Lung (tissue), 12 donors: ENCODE measurements around the gene GGN. TPM values are rescaled to one million over a fixed set of nuclear protein-coding genes. Genes with fewer than 3 reads are reported as not detected.
A peak's percentile ranks its signal among the peaks of the same experiment; 100 is the strongest.

Source experiments
- ATAC-seq: fragments of 200-7000 bp; cut with Tn5 transposase; one replicate; pipeline ENCODE4 v1.9.1; 2020; ENCODE audit warnings: moderate number of reproducible peaks; ENCODE audit not compliant: insufficient read depth, low FRiP score
- DNase-seq, 3 donors: peaks; one replicate each; pipeline ENCODE4 v3.0.0-alpha.2; 2013 to 2017
- H3K27ac ChIP-seq, 2 donors: one replicate each; pipeline ENCODE4 v1.5.1; 2013; ENCODE audit warnings: mild to moderate bottlenecking in 2 of 2, moderate library complexity in 2 of 2, control low read depth in 1 of 2, inconsistent platforms in 1 of 2, low read depth in 1 of 2, low read length in 1 of 2
- H3K27me3 ChIP-seq, 3 donors: one replicate each; pipeline ENCODE4 v1.5.1; 2013; ENCODE audit warnings: low read length in 2 of 3; ENCODE audit not compliant: control insufficient read depth in 3 of 3, insufficient read depth in 3 of 3
- H3K36me3 ChIP-seq, 4 donors: one replicate each; pipeline ENCODE4 v1.5.1; 2013; ENCODE audit warnings: low read length in 4 of 4, mild to moderate bottlenecking in 1 of 4, moderate library complexity in 1 of 4; ENCODE audit not compliant: control insufficient read depth in 4 of 4, insufficient read depth in 4 of 4
- H3K4me1 ChIP-seq, 5 donors: one replicate each; pipeline ENCODE4 v1.5.1; 2013; ENCODE audit warnings: low read length in 5 of 5, mild to moderate bottlenecking in 2 of 5, moderate library complexity in 1 of 5; ENCODE audit not compliant: control insufficient read depth in 5 of 5, insufficient read depth in 5 of 5
- H3K4me3 ChIP-seq: one replicate; pipeline ENCODE4 v1.5.1; 2013; ENCODE audit warnings: mild to moderate bottlenecking, control low read depth, moderate library complexity
- H3K9ac ChIP-seq, 2 donors: one replicate each; pipeline ENCODE4 v1.5.1; 2013; ENCODE audit warnings: low read length in 2 of 2, control low read depth in 1 of 2; ENCODE audit not compliant: insufficient read depth in 1 of 2
- H3K9me3 ChIP-seq, 4 donors: one replicate each; pipeline ENCODE4 v1.5.1; 2013; ENCODE audit warnings: low read length in 3 of 4, mild to moderate bottlenecking in 1 of 4, moderate library complexity in 1 of 4; ENCODE audit not compliant: control insufficient read depth in 4 of 4, insufficient read depth in 3 of 4
- WGBS, 2 donors: extraction: QIAGEN DNeasy Blood & Tissue Kit; methylation state at CpG; one replicate each; pipeline ENCODE4 v1.1.7; 2013; 5-methylcytosine and 5-hydroxymethylcytosine counted together
- polyA plus RNA-seq, 2 donors: library from polyadenylated mRNA; stranded (reverse); fragments of 200-250 nt; gene quantifications; one replicate each; pipeline ENCODE4 v1.2.1, GENCODE V29; 2013
- total RNA-seq, 2 donors: library from RNA; depleted of rRNA in 1 of 2; stranded (reverse); fragments of >200 nt in 1 of 2; gene quantifications; one replicate each; pipeline ENCODE4 v1.2.1, GENCODE V29; 2014 to 2021
- TF ChIP-seq, protein P1 (sequence below): IDR thresholded peaks from 2 replicates; pipeline ENCODE4 v1.5.1; 2012; ENCODE audit warnings: mild to moderate bottlenecking; ENCODE audit errors: control extremely low read depth, extremely low read depth
- donor health status: control.
- donor health status: control.
- donor health status: Bipolar disorder and iron deficiency.
- donor health status: healthy.
- donor health status: DM: yes; HTN: yes; CAD: no.

The GGN gene
- total and polyA plus RNA-seq, 4 donors, result 0.17 to 0.61 (median 0.38) TPM

GRCh38 chr19:38337360-38337653 lies 50.5 kb downstream of the GGN start:
- DNase-seq (no peak), ATAC-seq (no peak)
- TF ChIP-seq, protein P1, sequence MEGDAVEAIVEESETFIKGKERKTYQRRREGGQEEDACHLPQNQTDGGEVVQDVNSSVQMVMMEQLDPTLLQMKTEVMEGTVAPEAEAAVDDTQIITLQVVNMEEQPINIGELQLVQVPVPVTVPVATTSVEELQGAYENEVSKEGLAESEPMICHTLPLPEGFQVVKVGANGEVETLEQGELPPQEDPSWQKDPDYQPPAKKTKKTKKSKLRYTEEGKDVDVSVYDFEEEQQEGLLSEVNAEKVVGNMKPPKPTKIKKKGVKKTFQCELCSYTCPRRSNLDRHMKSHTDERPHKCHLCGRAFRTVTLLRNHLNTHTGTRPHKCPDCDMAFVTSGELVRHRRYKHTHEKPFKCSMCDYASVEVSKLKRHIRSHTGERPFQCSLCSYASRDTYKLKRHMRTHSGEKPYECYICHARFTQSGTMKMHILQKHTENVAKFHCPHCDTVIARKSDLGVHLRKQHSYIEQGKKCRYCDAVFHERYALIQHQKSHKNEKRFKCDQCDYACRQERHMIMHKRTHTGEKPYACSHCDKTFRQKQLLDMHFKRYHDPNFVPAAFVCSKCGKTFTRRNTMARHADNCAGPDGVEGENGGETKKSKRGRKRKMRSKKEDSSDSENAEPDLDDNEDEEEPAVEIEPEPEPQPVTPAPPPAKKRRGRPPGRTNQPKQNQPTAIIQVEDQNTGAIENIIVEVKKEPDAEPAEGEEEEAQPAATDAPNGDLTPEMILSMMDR, result no peak
- Histone ChIP-seq H3K27me3 (no peaks in the 10 kb centered on the region), H3K36me3 (peaks cover 0 to 2% (median 0%) of the 10 kb centered on the region in 4 donors), H3K27ac (peak overlapping the region in 1 of 2 donors; percentile 86), H3K4me3 (no peak overlapping the region), H3K4me1 (peaks cover 0 to 8% (median 0%) of the 10 kb centered on the region in 5 donors), H3K9ac (no peak overlapping the region), H3K9me3 (no peaks in the 10 kb centered on the region)
- 52 to 63% methylated on average over 10 of the region's 10 CpGs for WGBS, 2 donors

GRCh38 chr19:38336638-38337359 lies 51.0 kb downstream of the GGN start:
- Histone ChIP-seq H3K4me1 (peaks cover 0 to 8% (median 0%) of the 10 kb centered on the region in 5 donors), H3K27ac (peak overlapping the region; percentile 89 to 90), H3K9ac (peak overlapping the region in 1 of 2 donors; percentile 49), H3K36me3 (peaks cover 0 to 2% (median 0%) of the 10 kb centered on the region in 4 donors), H3K4me3 (peak overlapping the region; percentile 58), H3K27me3 (no peaks in the 10 kb centered on the region), H3K9me3 (no peaks in the 10 kb centered on the region)
- peak; percentile 84 to 93 (median 92) for DNase-seq
- WGBS, 2 donors, result 6 to 7% methylated on average over 37 to 41 of the region's 41 CpGs
- peak; percentile 73 for ATAC-seq
- TF ChIP-seq, protein P1, result no peak

GRCh38 chr19:38335949-38336637 lies 51.7 kb downstream of the GGN start:
- no peaks in the 10 kb centered on the region for H3K9me3 ChIP-seq
- 1% methylated on average over 52 of the region's 52 CpGs for WGBS, 2 donors
- DNase-seq, result peak; percentile 94 to 96 (median 96)

More at GRCh38 chr19:38335949-38336637, 51.7 kb downstream of the GGN start:
- H3K27ac ChIP-seq, result peak overlapping the region; percentile 89 to 90
- H3K27me3 ChIP-seq, result no peaks in the 10 kb centered on the region
- ATAC-seq, result peak; percentile 90
- H3K4me3 ChIP-seq, result peak overlapping the region; percentile 58
- peaks cover 0 to 2% (median 0%) of the 10 kb centered on the region in 4 donors for H3K36me3 ChIP-seq
- H3K9ac ChIP-seq, result peak overlapping the region in 1 of 2 donors; percentile 84
- peaks cover 0 to 8% (median 0%) of the 10 kb centered on the region in 5 donors for H3K4me1 ChIP-seq
- TF ChIP-seq, protein P1, result no peak

Other genes starting within 250 kb of the GGN start
- gene DPF1, start 163.8 kb downstream of the GGN start, total RNA-seq, result 1 to 10 TPM; 1.3 to 1.7 TPM
- gene DPF1, start 163.8 kb downstream of the GGN start, polyA plus RNA-seq, result 1 to 10 TPM in 1 of 2 donors, not detected in 1; 1.4 TPM
- 100 to 1,000 TPM in 1 of 2 donors, 10 to 100 TPM in 1; 12.4 to 124 TPM for gene PPP1R14A, start 131.7 kb downstream of the GGN start, total RNA-seq
- 100 to 1,000 TPM in 1 of 2 donors, 10 to 100 TPM in 1; 80.9 to 166 TPM for gene PPP1R14A, start 131.7 kb downstream of the GGN start, polyA plus RNA-seq
- 100 to 1,000 TPM; 145 to 240 TPM for gene SPINT2, start 123.5 kb downstream of the GGN start, total RNA-seq
- gene SPINT2, start 123.5 kb downstream of the GGN start, polyA plus RNA-seq, result 100 to 1,000 TPM; 255 to 259 TPM
- 10 to 100 TPM; 32.0 to 91.8 TPM for gene C19orf33, start 83.8 kb downstream of the GGN start, total RNA-seq
- 100 to 1,000 TPM; 170 to 687 TPM for gene C19orf33, start 83.8 kb downstream of the GGN start, polyA plus RNA-seq
- 10 to 100 TPM; 22.0 to 53.2 TPM for gene YIF1B, start 72.1 kb downstream of the GGN start, total RNA-seq
- gene YIF1B, start 72.1 kb downstream of the GGN start, polyA plus RNA-seq, result 100 to 1,000 TPM in 1 of 2 donors, 10 to 100 TPM in 1; 54.2 to 107 TPM
- 1 to 10 TPM; 3.0 to 9.5 TPM for gene KCNK6, start 68.2 kb downstream of the GGN start, total RNA-seq
- gene KCNK6, start 68.2 kb downstream of the GGN start, polyA plus RNA-seq, result 10 to 100 TPM in 1 of 2 donors, 1 to 10 TPM in 1; 7.6 to 10.8 TPM
- gene CATSPERG, start 52.2 kb downstream of the GGN start, total RNA-seq, result 10 to 100 TPM; 12.3 to 14.0 TPM
- 1 to 10 TPM; 4.5 to 7.6 TPM for gene CATSPERG, start 52.2 kb downstream of the GGN start, polyA plus RNA-seq
- gene PSMD8, start 13.5 kb downstream of the GGN start, total RNA-seq, result 100 to 1,000 TPM; 134 to 163 TPM
- 100 to 1,000 TPM in 1 of 2 donors, 10 to 100 TPM in 1; 65.4 to 233 TPM for gene PSMD8, start 13.5 kb downstream of the GGN start, polyA plus RNA-seq
- 1 to 10 TPM in 1 of 2 donors, under 1 TPM in 1; 0.09 to 2.6 TPM for gene SPRED3, start 663 bp upstream of the GGN start, total RNA-seq
- gene SPRED3, start 663 bp upstream of the GGN start, polyA plus RNA-seq, result 1 to 10 TPM; 1.2 to 1.4 TPM
- gene FAM98C, start 15.1 kb upstream of the GGN start, total RNA-seq, result 10 to 100 TPM; 13.1 to 22.0 TPM
- 10 to 100 TPM; 19.8 to 20.6 TPM for gene FAM98C, start 15.1 kb upstream of the GGN start, polyA plus RNA-seq
- gene RASGRP4, start 38.2 kb upstream of the GGN start, total RNA-seq, result 10 to 100 TPM in 1 of 2 donors, 1 to 10 TPM in 1; 4.5 to 12.9 TPM
- gene RASGRP4, start 38.2 kb upstream of the GGN start, polyA plus RNA-seq, result 10 to 100 TPM in 1 of 2 donors, 1 to 10 TPM in 1; 3.5 to 39.0 TPM
- gene RYR1, start 45.7 kb upstream of the GGN start, total RNA-seq, result 1 to 10 TPM; 2.9 to 5.2 TPM
- 1 to 10 TPM; 2.8 to 7.6 TPM for gene RYR1, start 45.7 kb upstream of the GGN start, polyA plus RNA-seq
- 1 to 10 TPM; 4.0 to 9.8 TPM for gene MAP4K1, start 229.9 kb upstream of the GGN start, total RNA-seq
- 10 to 100 TPM in 1 of 2 donors, 1 to 10 TPM in 1; 7.0 to 13.1 TPM for gene MAP4K1, start 229.9 kb upstream of the GGN start, polyA plus RNA-seq
- 100 to 1,000 TPM; 142 to 243 TPM for gene EIF3K, start 231.2 kb upstream of the GGN start, total RNA-seq
- gene EIF3K, start 231.2 kb upstream of the GGN start, polyA plus RNA-seq, result 100 to 1,000 TPM; 266 to 344 TPM